ENCODE measurements around the gene OR7C1.

- no peak for TF ChIP-seq CTCF (IDR thresholded peaks at IDR 0.05)
- TF ChIP-seq EP300 (IDR thresholded peaks at IDR 0.05): no peak
- TF ChIP-seq POLR2A (IDR thresholded peaks at IDR 0.05): no peak
These were observed 65.8 kb downstream of the OR7C1 start for GRCh38 chr19:14769201-14769600.

Measured in ovary (tissue), 3 donors.